Astrocyte (in vitro differentiated cells and primary cell): ENCODE data around the gene UBE2F. TPM values are rescaled to one million over a fixed set of nuclear protein-coding genes. Genes with fewer than 3 reads are reported as not detected.

Source experiments
- DNase-seq: peaks from one replicate; pipeline ENCODE4 v3.0.0-alpha.2; 2010; ENCODE audit warnings: low read depth
- FAIRE-seq: peaks from 2 replicates; lab custom pipeline; 2011; peaks lifted over from hg19 to GRCh38; lab: Jason Lieb, UNC
- H2AFZ ChIP-seq: 2 replicates; pipeline ENCODE4 v1.6.0; 2012; ENCODE audit warnings: low read depth, low read length, inconsistent platforms
- H3K27ac ChIP-seq: 2 replicates; pipeline ENCODE4 v1.5.1; 2011; ENCODE audit warnings: low read depth, low read length, inconsistent platforms
- H3K27me3 ChIP-seq: 2 replicates; pipeline ENCODE4 v1.6.0; 2011; ENCODE audit warnings: low read length, inconsistent platforms; ENCODE audit not compliant: insufficient read depth
- H3K36me3 ChIP-seq: 2 replicates; pipeline ENCODE4 v1.5.1; 2011; ENCODE audit warnings: low read length, inconsistent platforms; ENCODE audit not compliant: insufficient read depth
- H3K4me1 ChIP-seq: 2 replicates; pipeline ENCODE4 v1.5.1; 2011; ENCODE audit warnings: low read length, inconsistent platforms; ENCODE audit not compliant: insufficient read depth
- H3K4me2 ChIP-seq: 2 replicates; pipeline ENCODE4 v1.6.0; 2012; ENCODE audit warnings: low read length, inconsistent platforms
- H3K4me3 ChIP-seq: 2 replicates; pipeline ENCODE4 v1.5.1; 2011; ENCODE audit warnings: low read depth, mild to moderate bottlenecking, low read length, inconsistent platforms; ENCODE audit not compliant: insufficient read depth
- H3K79me2 ChIP-seq: 2 replicates; pipeline ENCODE4 v1.6.0; 2012; ENCODE audit warnings: mild to moderate bottlenecking, low read length, inconsistent platforms; ENCODE audit not compliant: insufficient read depth
- H3K9ac ChIP-seq: 2 replicates; pipeline ENCODE4 v1.6.0; 2012; ENCODE audit warnings: mild to moderate bottlenecking, low read length, inconsistent platforms
- H3K9me3 ChIP-seq: 2 replicates; pipeline ENCODE4 v1.5.1; 2012; ENCODE audit warnings: low read depth, mild to moderate bottlenecking, low read length, inconsistent platforms; ENCODE audit not compliant: insufficient read depth
- H4K20me1 ChIP-seq: 2 replicates; pipeline ENCODE4 v1.6.0; 2012; ENCODE audit warnings: low read length, inconsistent platforms; ENCODE audit not compliant: insufficient read depth
- H3K27ac Mint-ChIP-seq: one replicate; pipeline ENCODE4 v1.8.0; 2021; ENCODE audit warnings: mild to moderate bottlenecking, mixed read lengths; ENCODE audit not compliant: unreplicated experiment
- H3K27me3 Mint-ChIP-seq: one replicate; pipeline ENCODE4 v1.8.0; 2021; ENCODE audit warnings: low read depth, mixed read lengths; ENCODE audit not compliant: unreplicated experiment
- H3K36me3 Mint-ChIP-seq: one replicate; pipeline ENCODE4 v1.8.0; 2021; ENCODE audit warnings: low read depth, mixed read lengths; ENCODE audit not compliant: unreplicated experiment
- H3K4me1 Mint-ChIP-seq: one replicate; pipeline ENCODE4 v1.8.0; 2021; ENCODE audit warnings: low read depth, mixed read lengths; ENCODE audit not compliant: unreplicated experiment
- H3K4me3 Mint-ChIP-seq: one replicate; pipeline ENCODE4 v1.8.0; 2021; ENCODE audit warnings: mild to moderate bottlenecking, moderate library complexity, mixed read lengths; ENCODE audit not compliant: unreplicated experiment
- H3K9me3 Mint-ChIP-seq: one replicate; pipeline ENCODE4 v1.8.0; 2021; ENCODE audit warnings: mild to moderate bottlenecking, mixed read lengths; ENCODE audit not compliant: unreplicated experiment
- EZH2 ChIP-seq: IDR thresholded peaks from 2 replicates; pipeline ENCODE4 v1.6.1; 2012; ENCODE audit warnings: mild to moderate bottlenecking, low read length, inconsistent platforms; ENCODE audit not compliant: insufficient read depth
- total RNA-seq: library from RNA; stranded (reverse); gene quantifications from 2 replicates; pipeline ENCODE4 v1.2.1, GENCODE V29; 2021
- TF ChIP-seq, protein P1 (sequence below): IDR thresholded peaks from 2 replicates; pipeline ENCODE4 v1.5.1; 2011; ENCODE audit warnings: low read depth, mild to moderate bottlenecking, inconsistent platforms, low read length, moderate library complexity; ENCODE audit not compliant: insufficient read depth

The UBE2F gene
- total RNA-seq, 1 donor from 2014 or later: 67.1 TPM

DNA sequence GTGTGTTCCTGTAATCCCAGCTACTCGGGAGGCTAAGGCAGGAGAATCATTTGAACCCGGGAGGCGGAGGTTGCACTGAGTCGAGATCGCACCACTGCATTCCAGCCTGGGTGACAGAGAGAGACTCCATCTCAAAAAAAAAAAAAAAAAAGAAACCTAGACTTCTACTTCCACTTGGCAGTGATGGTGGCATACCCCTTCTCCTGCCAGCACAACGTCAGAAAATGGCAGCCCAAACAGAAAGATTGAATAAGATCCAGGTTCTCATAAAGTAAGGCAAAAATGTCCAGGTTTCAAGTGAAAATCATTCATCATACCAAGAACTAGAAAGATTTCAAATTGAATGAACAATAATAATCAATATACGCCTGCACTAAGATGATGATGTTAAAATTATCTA is 117.9 kb downstream of the UBE2F start:
- no peak overlapping the region for H2AFZ ChIP-seq
- H3K4me1 ChIP-seq: no peaks in the 10 kb centered on the region
- no peak overlapping the region for H3K27ac ChIP-seq
- FAIRE-seq (no peak), DNase-seq (no peak)
- Mint-ChIP-seq H3K36me3 (peaks cover 30% of the 10 kb centered on the region), H3K27me3 (no peaks in the 10 kb centered on the region), H3K4me3 (no peak overlapping the region), H3K27ac (no peak overlapping the region), H3K9me3 (peaks cover 3% of the 10 kb centered on the region), H3K4me1 (no peaks in the 10 kb centered on the region)
- no peaks in the 10 kb centered on the region for H4K20me1 ChIP-seq
- TF ChIP-seq EZH2: no peak
- TF ChIP-seq, protein P1, sequence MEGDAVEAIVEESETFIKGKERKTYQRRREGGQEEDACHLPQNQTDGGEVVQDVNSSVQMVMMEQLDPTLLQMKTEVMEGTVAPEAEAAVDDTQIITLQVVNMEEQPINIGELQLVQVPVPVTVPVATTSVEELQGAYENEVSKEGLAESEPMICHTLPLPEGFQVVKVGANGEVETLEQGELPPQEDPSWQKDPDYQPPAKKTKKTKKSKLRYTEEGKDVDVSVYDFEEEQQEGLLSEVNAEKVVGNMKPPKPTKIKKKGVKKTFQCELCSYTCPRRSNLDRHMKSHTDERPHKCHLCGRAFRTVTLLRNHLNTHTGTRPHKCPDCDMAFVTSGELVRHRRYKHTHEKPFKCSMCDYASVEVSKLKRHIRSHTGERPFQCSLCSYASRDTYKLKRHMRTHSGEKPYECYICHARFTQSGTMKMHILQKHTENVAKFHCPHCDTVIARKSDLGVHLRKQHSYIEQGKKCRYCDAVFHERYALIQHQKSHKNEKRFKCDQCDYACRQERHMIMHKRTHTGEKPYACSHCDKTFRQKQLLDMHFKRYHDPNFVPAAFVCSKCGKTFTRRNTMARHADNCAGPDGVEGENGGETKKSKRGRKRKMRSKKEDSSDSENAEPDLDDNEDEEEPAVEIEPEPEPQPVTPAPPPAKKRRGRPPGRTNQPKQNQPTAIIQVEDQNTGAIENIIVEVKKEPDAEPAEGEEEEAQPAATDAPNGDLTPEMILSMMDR: no peak
- H3K36me3 ChIP-seq: no peaks in the 10 kb centered on the region
- H3K27me3 ChIP-seq: no peaks in the 10 kb centered on the region
- H3K9ac ChIP-seq: no peak overlapping the region
- no peaks in the 10 kb centered on the region for H3K79me2 ChIP-seq
- no peak overlapping the region for H3K4me3 ChIP-seq
- H3K4me2 ChIP-seq: no peak overlapping the region
- H3K9me3 ChIP-seq: no peaks in the 10 kb centered on the region

DNA sequence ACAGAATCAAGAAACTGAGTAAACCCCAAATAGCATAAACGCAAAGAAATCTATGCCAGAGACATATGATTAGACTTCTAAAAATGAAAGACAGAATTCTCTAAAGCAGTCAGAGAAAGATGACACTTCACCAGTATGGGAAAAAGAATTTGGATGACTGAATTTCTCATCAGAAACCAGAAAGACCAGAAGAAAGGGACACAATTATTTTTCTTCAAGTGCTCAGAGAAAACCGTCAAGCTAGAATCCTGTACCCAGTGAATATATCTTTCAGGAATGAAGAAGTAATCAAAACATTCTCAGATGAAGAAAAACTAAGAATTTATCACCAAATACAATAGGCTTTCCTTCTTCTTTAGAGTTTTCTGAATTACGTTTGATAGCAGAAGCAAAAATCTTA is 119.1 kb downstream of the UBE2F start:
- H3K36me3 ChIP-seq: no peaks in the 10 kb centered on the region
- no peaks in the 10 kb centered on the region for H3K27me3 ChIP-seq
- FAIRE-seq (no peak), DNase-seq (no peak)
- H4K20me1 ChIP-seq: no peaks in the 10 kb centered on the region
- no peaks in the 10 kb centered on the region for H3K27me3 Mint-ChIP-seq
- H3K27ac ChIP-seq: no peak overlapping the region
- no peaks in the 10 kb centered on the region for H3K4me1 ChIP-seq
- no peak overlapping the region for H3K4me3 ChIP-seq
- no peak overlapping the region for H3K27ac Mint-ChIP-seq
- H3K4me2 ChIP-seq: no peak overlapping the region
- no peaks in the 10 kb centered on the region for H3K9me3 Mint-ChIP-seq
- no peaks in the 10 kb centered on the region for H3K4me1 Mint-ChIP-seq
- no peaks in the 10 kb centered on the region for H3K9me3 ChIP-seq
- H3K9ac ChIP-seq: no peak overlapping the region
- no peak overlapping the region for H2AFZ ChIP-seq
- H3K79me2 ChIP-seq: no peaks in the 10 kb centered on the region
- H3K4me3 Mint-ChIP-seq: no peak overlapping the region
- TF ChIP-seq, protein P1: no peak
- no peak for TF ChIP-seq EZH2
- H3K36me3 Mint-ChIP-seq: peaks cover 24% of the 10 kb centered on the region

DNA sequence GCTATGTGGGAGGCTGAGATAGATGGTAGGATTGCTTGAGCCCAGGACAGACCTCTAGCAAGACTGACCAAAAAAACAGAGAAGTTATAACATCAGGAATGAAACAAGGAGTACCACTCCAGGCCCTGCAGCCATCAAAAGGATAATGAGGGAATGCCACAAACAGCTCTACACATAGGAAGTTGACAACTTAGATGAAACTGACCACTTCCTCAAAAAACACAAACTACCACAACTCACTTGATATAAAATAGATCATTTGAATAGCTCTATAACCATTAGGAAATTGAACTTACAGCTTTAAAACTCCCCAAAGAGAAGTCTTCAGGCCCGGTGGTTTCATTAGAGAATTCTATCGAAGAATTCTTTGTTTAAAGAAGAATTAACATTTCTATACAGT is 120.4 kb downstream of the UBE2F start:
- no peaks in the 10 kb centered on the region for H3K36me3 ChIP-seq
- H3K4me3 ChIP-seq: no peak overlapping the region
- Mint-ChIP-seq H3K27me3 (no peaks in the 10 kb centered on the region), H3K36me3 (peaks cover 15% of the 10 kb centered on the region), H3K27ac (no peak overlapping the region), H3K4me1 (no peaks in the 10 kb centered on the region), H3K9me3 (no peaks in the 10 kb centered on the region), H3K4me3 (no peak overlapping the region)
- H3K4me2 ChIP-seq: no peak overlapping the region
- no peaks in the 10 kb centered on the region for H3K4me1 ChIP-seq
- no peak overlapping the region for H2AFZ ChIP-seq
- TF ChIP-seq, protein P1: no peak
- no peak for TF ChIP-seq EZH2
- H3K27ac ChIP-seq: no peak overlapping the region
- DNase-seq (no peak), FAIRE-seq (no peak)
- no peak overlapping the region for H3K9ac ChIP-seq
- H4K20me1 ChIP-seq: no peaks in the 10 kb centered on the region
- no peaks in the 10 kb centered on the region for H3K9me3 ChIP-seq
- no peaks in the 10 kb centered on the region for H3K27me3 ChIP-seq
- H3K79me2 ChIP-seq: no peaks in the 10 kb centered on the region
